ENCODE results near the gene PBX4.
"Not testable (repeated sequence)": the region's sequence is repeated elsewhere in the genome, so short reads cannot be mapped to it uniquely, and the experiment has no call there.

PBX4 gene

GRCh38 chr19:19602713-19603324 lies 15.7 kb downstream of the PBX4 start:
- Histone ChIP-seq H3K4me2 (ENCODE audit: low read depth, low read length, poor library complexity, severe bottlenecking) (no peak overlapping the region), H3K9ac (ENCODE audit: low read length) (no peak overlapping the region), H3K9me3 (ENCODE audit: insufficient read depth, low read length) (no peaks in the 10 kb centered on the region), H3K27ac (ENCODE audit: low read depth, low read length) (no peak overlapping the region), H3K27me3 (ENCODE audit: low read length) (no peaks in the 10 kb centered on the region), H3K36me3 (ENCODE audit: low read length) (no peaks in the 10 kb centered on the region), H2AFZ (ENCODE audit: low read depth, low read length, severe bottlenecking) (no peak overlapping the region), H3F3A (ENCODE audit: insufficient read depth) (peaks cover 18% of the 10 kb centered on the region), H3K4me3 (ENCODE audit: insufficient read depth, low read length, poor library complexity, severe bottlenecking) (no peak overlapping the region), H3K9me2 (replicated peaks; ENCODE audit: insufficient read depth, low read length) (no peaks in the 10 kb centered on the region), H3K79me2 (ENCODE audit: insufficient read depth, low read length) (no peaks in the 10 kb centered on the region), H4K20me1 (ENCODE audit: low read depth, low read length) (no peaks in the 10 kb centered on the region)
- TF ChIP-seq CTCF (IDR thresholded peaks at IDR 0.05; ENCODE audit: insufficient read depth, low read length, poor library complexity, severe bottlenecking) (no peak), EZH2phosphoT487 (conservative IDR thresholded peaks at IDR 0.05; ENCODE audit: low read length) (no peak)

GRCh38 chr19:19602136-19602712 lies 16.3 kb downstream of the PBX4 start:
- no peaks in the 10 kb centered on the region for H4K20me1 ChIP-seq (ENCODE audit: low read depth, low read length)
- H3K9ac ChIP-seq (ENCODE audit: low read length): no peak overlapping the region
- no peaks in the 10 kb centered on the region for H3K9me2 ChIP-seq (replicated peaks; ENCODE audit: insufficient read depth, low read length)
- H2AFZ ChIP-seq (ENCODE audit: low read depth, low read length, severe bottlenecking): no peak overlapping the region
- no peak overlapping the region for H3K27ac ChIP-seq (ENCODE audit: low read depth, low read length)
- H3K4me2 ChIP-seq (ENCODE audit: low read depth, low read length, poor library complexity, severe bottlenecking): no peak overlapping the region
- TF ChIP-seq EZH2phosphoT487 (conservative IDR thresholded peaks at IDR 0.05; ENCODE audit: low read length) (no peak), CTCF (IDR thresholded peaks at IDR 0.05; ENCODE audit: insufficient read depth, low read length, poor library complexity, severe bottlenecking) (no peak)
- H3F3A ChIP-seq (ENCODE audit: insufficient read depth): peaks cover 24% of the 10 kb centered on the region
- no peak overlapping the region for H3K4me3 ChIP-seq (ENCODE audit: insufficient read depth, low read length, poor library complexity, severe bottlenecking)
- H3K79me2 ChIP-seq (ENCODE audit: insufficient read depth, low read length): no peaks in the 10 kb centered on the region
- H3K27me3 ChIP-seq (ENCODE audit: low read length): no peaks in the 10 kb centered on the region
- H3K9me3 ChIP-seq (ENCODE audit: insufficient read depth, low read length): no peaks in the 10 kb centered on the region
- no peaks in the 10 kb centered on the region for H3K36me3 ChIP-seq (ENCODE audit: low read length)

GRCh38 chr19:19600793-19601330 lies 17.6 kb downstream of the PBX4 start:
- no peaks in the 10 kb centered on the region for H3K36me3 ChIP-seq (ENCODE audit: low read length)
- no peak overlapping the region for H2AFZ ChIP-seq (ENCODE audit: low read depth, low read length, severe bottlenecking)
- TF ChIP-seq CTCF (IDR thresholded peaks at IDR 0.05; ENCODE audit: insufficient read depth, low read length, poor library complexity, severe bottlenecking): no peak
- no peak for TF ChIP-seq EZH2phosphoT487 (conservative IDR thresholded peaks at IDR 0.05; ENCODE audit: low read length)
- no peaks in the 10 kb centered on the region for H3K27me3 ChIP-seq (ENCODE audit: low read length)
- no peaks in the 10 kb centered on the region for H4K20me1 ChIP-seq (ENCODE audit: low read depth, low read length)
- H3K79me2 ChIP-seq (ENCODE audit: insufficient read depth, low read length): no peaks in the 10 kb centered on the region
- peak overlapping the region; percentile 11 for H3K4me2 ChIP-seq (ENCODE audit: low read depth, low read length, poor library complexity, severe bottlenecking)
- H3K27ac ChIP-seq (ENCODE audit: low read depth, low read length): peak overlapping the region; percentile 55
- H3F3A ChIP-seq (ENCODE audit: insufficient read depth): peaks cover 26% of the 10 kb centered on the region
- H3K4me3 ChIP-seq (ENCODE audit: insufficient read depth, low read length, poor library complexity, severe bottlenecking): no peak overlapping the region
- H3K9me2 ChIP-seq (replicated peaks; ENCODE audit: insufficient read depth, low read length): no peaks in the 10 kb centered on the region
- no peak overlapping the region; the same call in 1 of the 2 replicates for H3K9ac ChIP-seq (ENCODE audit: low read length)
- H3K9me3 ChIP-seq (ENCODE audit: insufficient read depth, low read length): no peaks in the 10 kb centered on the region

GRCh38 chr19:19598728-19599451 lies 19.6 kb downstream of the PBX4 start:
- not testable (repeated sequence) for H3K9me3 ChIP-seq (ENCODE audit: insufficient read depth, low read length); H3K36me3 ChIP-seq (ENCODE audit: low read length); H3K9me2 ChIP-seq (replicated peaks; ENCODE audit: insufficient read depth, low read length); H3K79me2 ChIP-seq (ENCODE audit: insufficient read depth, low read length); H4K20me1 ChIP-seq (ENCODE audit: low read depth, low read length); H3K4me3 ChIP-seq (ENCODE audit: insufficient read depth, low read length, poor library complexity, severe bottlenecking); H3K27me3 ChIP-seq (ENCODE audit: low read length)
- Histone ChIP-seq H3K4me2 (ENCODE audit: low read depth, low read length, poor library complexity, severe bottlenecking) (peak overlapping the region; percentile 42), H3K9ac (ENCODE audit: low read length) (peak overlapping the region; percentile 34), H2AFZ (ENCODE audit: low read depth, low read length, severe bottlenecking) (peak overlapping the region; percentile 79), H3K27ac (ENCODE audit: low read depth, low read length) (peak overlapping the region; percentile 79), H3F3A (ENCODE audit: insufficient read depth) (peaks cover 26% of the 10 kb centered on the region)
